ENCODE measurements around the gene BCL6B.

GRCh38 chr17:7011415-7011814 is 11.4 kb upstream of the BCL6B start:
- TF ChIP-seq POLR2AphosphoS5 (IDR thresholded peaks at IDR 0.05; ENCODE audit: low read depth, low read length), result no peak
- TF ChIP-seq, protein P1, sequence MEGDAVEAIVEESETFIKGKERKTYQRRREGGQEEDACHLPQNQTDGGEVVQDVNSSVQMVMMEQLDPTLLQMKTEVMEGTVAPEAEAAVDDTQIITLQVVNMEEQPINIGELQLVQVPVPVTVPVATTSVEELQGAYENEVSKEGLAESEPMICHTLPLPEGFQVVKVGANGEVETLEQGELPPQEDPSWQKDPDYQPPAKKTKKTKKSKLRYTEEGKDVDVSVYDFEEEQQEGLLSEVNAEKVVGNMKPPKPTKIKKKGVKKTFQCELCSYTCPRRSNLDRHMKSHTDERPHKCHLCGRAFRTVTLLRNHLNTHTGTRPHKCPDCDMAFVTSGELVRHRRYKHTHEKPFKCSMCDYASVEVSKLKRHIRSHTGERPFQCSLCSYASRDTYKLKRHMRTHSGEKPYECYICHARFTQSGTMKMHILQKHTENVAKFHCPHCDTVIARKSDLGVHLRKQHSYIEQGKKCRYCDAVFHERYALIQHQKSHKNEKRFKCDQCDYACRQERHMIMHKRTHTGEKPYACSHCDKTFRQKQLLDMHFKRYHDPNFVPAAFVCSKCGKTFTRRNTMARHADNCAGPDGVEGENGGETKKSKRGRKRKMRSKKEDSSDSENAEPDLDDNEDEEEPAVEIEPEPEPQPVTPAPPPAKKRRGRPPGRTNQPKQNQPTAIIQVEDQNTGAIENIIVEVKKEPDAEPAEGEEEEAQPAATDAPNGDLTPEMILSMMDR (IDR thresholded peaks at IDR 0.05), result no peak

Measured in Panc1 (cell line).